ENCODE results near the gene GINS3. TPM values are rescaled to one million over a fixed set of nuclear protein-coding genes. Genes with fewer than 3 reads are reported as not detected.
"Not testable (repeated sequence)": the region's sequence is repeated elsewhere in the genome, so short reads cannot be mapped to it uniquely, and the experiment has no call there.

Gene GINS3
- total RNA-seq, 1 donor from 2014 or later = 22.2 TPM

GRCh38 chr16:58367252-58367651, 25.0 kb upstream of the GINS3 start:
- intact Hi-C loops (cut with micrococcal nuclease) = no loop called here
- Mint-ChIP-seq H3K36me3 (ENCODE audit: low read depth) (no peaks in the 10 kb centered on the region), H3K9me3 (no peaks in the 10 kb centered on the region), H3K27me3 (ENCODE audit: low read depth) (peaks cover 11% of the 10 kb centered on the region), H3K4me1 (ENCODE audit: low read depth) (no peaks in the 10 kb centered on the region), H3K27ac (no peak overlapping the region), H3K4me3 (ENCODE audit: low read depth) (no peak overlapping the region)
- DNase-seq (ENCODE audit: low spot score) = no peak

GRCh38 chr16:58371841-58372240, 20.4 kb upstream of the GINS3 start:
- DNase-seq (ENCODE audit: low spot score) = no peak
- Mint-ChIP-seq H3K27me3 (ENCODE audit: low read depth) (peaks cover 20% of the 10 kb centered on the region), H3K4me3 (ENCODE audit: low read depth) (no peak overlapping the region), H3K4me1 (ENCODE audit: low read depth) (no peaks in the 10 kb centered on the region), H3K9me3 (no peaks in the 10 kb centered on the region), H3K27ac (no peak overlapping the region), H3K36me3 (ENCODE audit: low read depth) (no peaks in the 10 kb centered on the region)
- intact Hi-C loops (cut with micrococcal nuclease) = no loop called here

- no peaks in the 10 kb centered on the region for H3K9me3 Mint-ChIP-seq
- no peaks in the 10 kb centered on the region for H3K4me1 Mint-ChIP-seq (ENCODE audit: low read depth)
- no peak for DNase-seq (ENCODE audit: low spot score)
- H3K27ac Mint-ChIP-seq = no peak overlapping the region
- intact Hi-C loops (cut with micrococcal nuclease) = no loop called here
- H3K36me3 Mint-ChIP-seq (ENCODE audit: low read depth) = no peaks in the 10 kb centered on the region
- H3K4me3 Mint-ChIP-seq (ENCODE audit: low read depth) = no peak overlapping the region
- peaks cover 19% of the 10 kb centered on the region for H3K27me3 Mint-ChIP-seq (ENCODE audit: low read depth)
Observed at GRCh38 chr16:58375386-58375785, 16.9 kb upstream of the GINS3 start.

- Mint-ChIP-seq H3K36me3 (ENCODE audit: low read depth) (no peaks in the 10 kb centered on the region), H3K9me3 (no peaks in the 10 kb centered on the region), H3K4me3 (ENCODE audit: low read depth) (no peak overlapping the region), H3K4me1 (ENCODE audit: low read depth) (no peaks in the 10 kb centered on the region), H3K27me3 (ENCODE audit: low read depth) (peaks cover 19% of the 10 kb centered on the region), H3K27ac (no peak overlapping the region)
- DNase-seq (ENCODE audit: low spot score) = no peak
- intact Hi-C loops (cut with micrococcal nuclease) = no loop called here
Observed at GRCh38 chr16:58377932-58378331, 14.3 kb upstream of the GINS3 start.

GRCh38 chr16:58378401-58378800, 13.9 kb upstream of the GINS3 start:
- no peak for DNase-seq (ENCODE audit: low spot score)
- no peak overlapping the region for H3K4me3 Mint-ChIP-seq (ENCODE audit: low read depth)
- intact Hi-C loops (cut with micrococcal nuclease) = no loop called here
- H3K9me3 Mint-ChIP-seq = no peaks in the 10 kb centered on the region
- no peaks in the 10 kb centered on the region for H3K36me3 Mint-ChIP-seq (ENCODE audit: low read depth)
- no peaks in the 10 kb centered on the region for H3K4me1 Mint-ChIP-seq (ENCODE audit: low read depth)
- no peak overlapping the region for H3K27ac Mint-ChIP-seq
- H3K27me3 Mint-ChIP-seq (ENCODE audit: low read depth) = peaks cover 17% of the 10 kb centered on the region

GRCh38 chr16:58379736-58380135, 12.5 kb upstream of the GINS3 start:
- Mint-ChIP-seq H3K4me3 (ENCODE audit: low read depth) (no peak overlapping the region), H3K27me3 (ENCODE audit: low read depth) (peaks cover 11% of the 10 kb centered on the region), H3K4me1 (ENCODE audit: low read depth) (no peaks in the 10 kb centered on the region), H3K9me3 (no peaks in the 10 kb centered on the region), H3K36me3 (ENCODE audit: low read depth) (no peaks in the 10 kb centered on the region), H3K27ac (no peak overlapping the region)
- no peak for DNase-seq (ENCODE audit: low spot score)
- intact Hi-C loops (cut with micrococcal nuclease) = no loop called here

- no peak overlapping the region for H3K4me3 Mint-ChIP-seq (ENCODE audit: low read depth)
- no peak overlapping the region for H3K27ac Mint-ChIP-seq
- H3K9me3 Mint-ChIP-seq = no peaks in the 10 kb centered on the region
- H3K36me3 Mint-ChIP-seq (ENCODE audit: low read depth) = no peaks in the 10 kb centered on the region
- intact Hi-C loops (cut with micrococcal nuclease) = no loop called here
- DNase-seq (ENCODE audit: low spot score) = no peak
- H3K27me3 Mint-ChIP-seq (ENCODE audit: low read depth) = peaks cover 11% of the 10 kb centered on the region
- H3K4me1 Mint-ChIP-seq (ENCODE audit: low read depth) = no peaks in the 10 kb centered on the region
Observed at GRCh38 chr16:58381661-58382060, 10.6 kb upstream of the GINS3 start.

- Mint-ChIP-seq H3K27ac (no peak overlapping the region), H3K4me1 (ENCODE audit: low read depth) (no peaks in the 10 kb centered on the region), H3K4me3 (ENCODE audit: low read depth) (no peak overlapping the region), H3K9me3 (no peaks in the 10 kb centered on the region), H3K27me3 (ENCODE audit: low read depth) (peaks cover 18% of the 10 kb centered on the region), H3K36me3 (ENCODE audit: low read depth) (no peaks in the 10 kb centered on the region)
- no peak for DNase-seq (ENCODE audit: low spot score)
- intact Hi-C loops (cut with micrococcal nuclease) = no loop called here
Observed at GRCh38 chr16:58384437-58385055, 7.7 kb upstream of the GINS3 start.

- no peak overlapping the region for H3K27ac Mint-ChIP-seq
- H3K27me3 Mint-ChIP-seq (ENCODE audit: low read depth) = peaks cover 22% of the 10 kb centered on the region
- intact Hi-C loops (cut with micrococcal nuclease) = no loop called here
- no peaks in the 10 kb centered on the region for H3K9me3 Mint-ChIP-seq
- H3K36me3 Mint-ChIP-seq (ENCODE audit: low read depth) = no peaks in the 10 kb centered on the region
- no peak for DNase-seq (ENCODE audit: low spot score)
- no peaks in the 10 kb centered on the region for H3K4me1 Mint-ChIP-seq (ENCODE audit: low read depth)
- H3K4me3 Mint-ChIP-seq (ENCODE audit: low read depth) = no peak overlapping the region
Observed at GRCh38 chr16:58385218-58385773, 7.0 kb upstream of the GINS3 start.

- DNase-seq (ENCODE audit: low spot score) = no peak
- no peak overlapping the region for H3K27ac Mint-ChIP-seq
- intact Hi-C loops (cut with micrococcal nuclease) = loop anchor here (5.0 kb wide), 4 partner anchors 52 to 137 kb away; no protein-coding TSS in a partner anchor
- H3K4me1 Mint-ChIP-seq (ENCODE audit: low read depth) = peaks cover 10% of the 10 kb centered on the region
- H3K4me3 Mint-ChIP-seq (ENCODE audit: low read depth) = no peak overlapping the region
- peaks cover 22% of the 10 kb centered on the region for H3K27me3 Mint-ChIP-seq (ENCODE audit: low read depth)
- peaks cover 20% of the 10 kb centered on the region for H3K36me3 Mint-ChIP-seq (ENCODE audit: low read depth)
- H3K9me3 Mint-ChIP-seq = peaks cover 5% of the 10 kb centered on the region
Observed at GRCh38 chr16:58389724-58390123, 2.5 kb upstream of the GINS3 start.

- intact Hi-C loops (cut with micrococcal nuclease) = loop anchor here (5.0 kb wide), 4 partner anchors 56 to 141 kb away; no protein-coding TSS in a partner anchor
- peaks cover 13% of the 10 kb centered on the region for H3K4me1 Mint-ChIP-seq (ENCODE audit: low read depth)
- peaks cover 22% of the 10 kb centered on the region for H3K27me3 Mint-ChIP-seq (ENCODE audit: low read depth)
- H3K36me3 Mint-ChIP-seq (ENCODE audit: low read depth) = peaks cover 27% of the 10 kb centered on the region
- H3K4me3 Mint-ChIP-seq (ENCODE audit: low read depth) = peak overlapping the region; percentile 99
- no peak for DNase-seq (ENCODE audit: low spot score)
- peak overlapping the region; percentile 96 for H3K27ac Mint-ChIP-seq
- peaks cover 5% of the 10 kb centered on the region for H3K9me3 Mint-ChIP-seq
Observed at GRCh38 chr16:58393138-58393504, 850 bp downstream of the GINS3 start.

GRCh38 chr16:58396897-58397296, 4.6 kb downstream of the GINS3 start:
- H3K36me3 Mint-ChIP-seq (ENCODE audit: low read depth) = peaks cover 47% of the 10 kb centered on the region
- H3K27me3 Mint-ChIP-seq (ENCODE audit: low read depth); H3K4me3 Mint-ChIP-seq (ENCODE audit: low read depth); intact Hi-C loops (cut with micrococcal nuclease); DNase-seq (ENCODE audit: low spot score); H3K9me3 Mint-ChIP-seq; H3K27ac Mint-ChIP-seq: not testable (repeated sequence)
- H3K4me1 Mint-ChIP-seq (ENCODE audit: low read depth) = peaks cover 13% of the 10 kb centered on the region

GRCh38 chr16:58399718-58400633, 7.7 kb downstream of the GINS3 start:
- Mint-ChIP-seq H3K27me3 (ENCODE audit: low read depth) (no peaks in the 10 kb centered on the region), H3K9me3 (no peaks in the 10 kb centered on the region), H3K27ac (no peak overlapping the region), H3K36me3 (ENCODE audit: low read depth) (peaks cover 37% of the 10 kb centered on the region), H3K4me1 (ENCODE audit: low read depth) (peaks cover 4% of the 10 kb centered on the region), H3K4me3 (ENCODE audit: low read depth) (no peak overlapping the region)
- intact Hi-C loops (cut with micrococcal nuclease) = no loop called here
- DNase-seq (ENCODE audit: low spot score) = no peak

All from activated T-helper 2 cell treated with anti-CD3 and anti-CD28 coated beads, Interferon-gamma antibody, Interleukin-2, Interleukin-4, amounts not matched to agents 10 μg/mL and 5 μg/mL and 100 μg/mL, durations not matched to agents 14 hours and 24 hours and 36 hours (primary cell).